HG03571 (cell line): Measurements from ENCODE around the gene PTCH2.
"Not testable (repeated sequence)": the region's sequence is repeated elsewhere in the genome, so short reads cannot be mapped to it uniquely, and the experiment has no call there.

ENCODE experiments used
- ATAC-seq: cut with Tn5 transposase; IDR thresholded peaks from one replicate; pipeline ENCODE4 v1.9.1; 2021; ENCODE audit not compliant: unreplicated experiment

Gene PTCH2

GRCh38 chr1:44805311-44806024, 37.6 kb downstream of the PTCH2 start:
- ATAC-seq = no peak

DNA sequence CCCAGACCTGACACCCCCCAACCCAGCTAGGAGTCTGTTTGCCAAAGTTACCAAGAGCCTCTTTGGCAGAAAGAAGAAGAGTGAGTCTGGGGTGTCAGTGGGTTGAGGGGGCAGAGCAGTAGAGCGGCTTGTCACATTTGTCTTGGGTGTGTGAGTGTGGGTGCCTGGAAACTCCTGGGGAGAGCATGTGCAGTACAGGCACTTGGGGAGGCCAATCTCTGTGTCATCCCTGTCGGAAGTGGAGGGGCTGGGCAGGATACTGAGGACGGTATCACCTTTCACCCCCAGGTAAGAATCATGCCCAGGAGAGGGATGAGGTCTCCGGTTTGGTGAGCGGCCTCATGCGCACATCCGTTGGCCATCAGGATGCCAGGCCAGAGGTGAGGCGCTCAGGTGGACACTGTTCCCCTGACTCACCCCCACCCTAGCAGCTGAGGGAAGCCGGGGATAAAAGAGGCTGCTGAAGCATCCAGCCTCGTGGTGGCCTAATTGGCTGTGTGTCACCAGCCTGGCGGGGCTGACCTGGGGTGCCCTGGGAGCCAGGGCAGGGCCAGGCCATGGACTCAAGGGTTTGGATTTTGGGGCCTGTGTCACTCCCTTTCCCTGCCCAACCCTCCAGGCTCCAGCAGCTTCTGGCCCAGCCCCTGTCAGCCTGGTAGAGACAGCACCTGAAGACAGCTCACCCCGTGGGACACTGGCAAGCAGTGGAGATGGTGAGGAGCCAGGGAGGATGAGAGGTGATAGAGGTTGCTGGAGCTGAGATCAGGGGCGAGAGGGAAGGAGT, 39.5 kb downstream of the PTCH2 start:
- no peak for ATAC-seq

- ATAC-seq = no peak
Observed at GRCh38 chr1:44803062-44803311, 40.1 kb downstream of the PTCH2 start.

- no peak for ATAC-seq
Observed at GRCh38 chr1:44802306-44803061, 40.6 kb downstream of the PTCH2 start.

DNA sequence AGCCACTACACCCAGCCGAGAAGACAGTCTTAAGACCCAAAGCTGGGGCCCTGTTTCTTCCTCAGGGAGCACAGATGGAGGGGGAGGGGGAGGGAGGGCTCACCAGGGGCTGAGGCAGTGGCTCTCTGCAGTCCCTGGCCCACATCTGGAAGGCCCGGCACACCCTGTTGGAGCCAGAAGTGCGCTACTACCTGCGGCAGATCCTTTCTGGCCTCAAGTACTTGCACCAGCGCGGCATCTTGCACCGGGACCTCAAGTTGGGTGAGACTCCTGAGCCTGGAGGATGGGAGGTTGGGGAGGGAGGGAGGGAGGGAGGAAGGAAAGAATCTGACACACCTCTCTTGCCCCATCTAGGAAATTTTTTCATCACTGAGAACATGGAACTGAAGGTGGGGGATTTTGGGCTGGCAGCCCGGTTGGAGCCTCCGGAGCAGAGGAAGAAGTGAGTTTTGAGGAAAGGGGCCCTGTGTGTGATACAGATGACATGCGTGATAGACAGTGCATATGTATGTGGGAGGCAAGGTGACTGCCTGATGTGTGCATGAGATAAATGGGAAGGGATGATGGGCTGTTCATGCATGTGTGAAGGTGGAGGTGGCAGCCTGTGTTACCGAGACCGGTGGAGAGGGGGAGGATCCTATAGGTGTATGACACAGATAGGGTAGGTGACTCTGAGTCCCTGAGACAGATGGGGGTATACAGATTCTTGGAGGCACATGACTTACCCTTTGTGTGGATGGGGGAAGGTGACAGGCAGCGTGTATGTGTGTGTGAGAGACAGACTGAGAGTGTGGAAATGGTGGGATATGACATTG, 41.4 kb downstream of the PTCH2 start:
- ATAC-seq = no peak

GRCh38 chr1:44799770-44800584, 43.1 kb downstream of the PTCH2 start, which contains the start of gene PLK3:
TSS of gene PLK3 (plus strand) at chr1:44800377. CDS start at chr1:44800464, 87 bp downstream.
- peak; percentile 80 for ATAC-seq

GRCh38 chr1:44798481-44799365, 44.3 kb downstream of the PTCH2 start:
- no peak for ATAC-seq

- ATAC-seq = not testable (repeated sequence)
Observed at GRCh38 chr1:44797886-44798285, 45.2 kb downstream of the PTCH2 start.

DNA sequence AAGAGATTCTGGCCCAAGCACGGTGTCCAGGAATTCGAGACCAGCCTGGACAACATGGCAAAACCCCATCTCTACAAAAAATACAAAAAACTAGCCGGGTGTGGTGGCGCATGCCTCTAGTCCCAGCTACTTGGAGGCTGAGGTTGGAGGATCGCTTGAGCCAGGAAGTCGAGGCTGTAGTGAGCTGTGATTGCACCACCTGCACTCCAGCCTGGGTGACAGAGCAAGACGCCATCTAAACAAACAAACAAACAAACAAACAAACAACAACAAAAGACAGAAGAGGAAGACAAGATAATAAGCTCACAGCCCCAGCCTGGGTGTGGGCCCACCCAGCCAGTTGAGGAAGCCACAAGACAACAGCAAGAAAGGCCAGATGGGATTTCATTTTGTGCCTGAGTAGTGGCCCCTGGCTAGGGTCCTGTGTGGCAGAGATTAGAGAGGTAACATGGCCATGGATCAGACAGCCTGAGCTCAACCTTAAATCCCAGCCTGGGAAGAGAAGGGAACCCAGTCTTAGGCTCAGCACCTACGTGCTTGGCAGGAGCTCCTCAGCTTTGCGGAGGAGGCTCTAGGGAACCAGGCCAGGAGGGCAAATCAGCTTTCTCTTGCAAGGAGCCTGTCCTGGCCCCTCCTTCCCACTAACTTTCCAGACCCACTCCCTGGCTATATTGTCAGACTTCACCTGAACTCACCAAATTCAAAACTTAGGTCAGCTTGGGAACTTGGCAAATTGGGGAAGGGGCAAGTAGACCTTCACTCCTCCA, 50.1 kb downstream of the PTCH2 start:
- ATAC-seq = no peak

GRCh38 chr1:44790968-44791801, 51.9 kb downstream of the PTCH2 start:
- no peak for ATAC-seq

- ATAC-seq = no peak
Observed at GRCh38 chr1:44788120-44788860, 54.8 kb downstream of the PTCH2 start, which contains the start of gene BEST4. TSS of gene BEST4 (minus strand) at chr1:44788170. CDS start at chr1:44787705, 465 bp downstream.

- ATAC-seq = no peak
Observed at GRCh38 chr1:44787506-44787905, 55.5 kb downstream of the PTCH2 start.

- ATAC-seq = no peak
Observed at GRCh38 chr1:44786841-44787426, 56.1 kb downstream of the PTCH2 start.

- ATAC-seq = no peak
Observed at GRCh38 chr1:44786138-44786840, 56.8 kb downstream of the PTCH2 start.

DNA sequence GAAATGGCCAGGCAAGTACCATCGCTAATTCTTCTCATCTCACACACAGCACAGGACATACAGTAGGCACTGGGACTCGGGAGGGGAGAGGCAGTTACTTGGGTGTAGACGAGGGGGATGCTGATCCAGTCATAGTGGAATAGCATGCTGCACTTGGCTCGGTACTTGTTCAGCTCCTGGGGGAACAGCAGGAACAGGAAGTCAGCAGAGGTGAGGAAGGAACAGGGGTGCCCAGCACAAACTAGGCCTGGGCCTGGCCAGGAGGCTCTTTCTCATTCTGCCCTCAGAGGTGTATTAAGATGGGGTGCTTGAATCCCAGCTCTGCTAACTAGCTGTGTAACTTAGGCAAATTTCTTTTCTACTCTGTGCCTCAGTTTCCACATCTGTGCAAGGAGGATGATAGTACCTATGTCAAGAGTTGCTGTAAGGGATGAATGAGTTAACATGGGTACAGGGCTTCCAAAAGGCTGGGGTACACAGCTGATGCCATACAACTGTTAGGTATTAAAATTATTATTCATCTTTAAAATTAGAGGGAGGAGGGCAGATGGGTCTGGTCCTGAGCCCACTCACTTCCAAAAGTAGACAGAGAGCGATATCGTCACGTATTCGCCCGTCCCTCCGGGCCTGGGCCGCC, 57.4 kb downstream of the PTCH2 start:
- no peak for ATAC-seq
